GM19455 (cell line): Measurements from ENCODE around the gene EPHA2.
"Not testable (repeated sequence)": the region's sequence is repeated elsewhere in the genome, so short reads cannot be mapped to it uniquely, and the experiment has no call there.

Experiments used
- ATAC-seq: cut with Tn5 transposase; IDR thresholded peaks from one replicate; pipeline ENCODE4 v1.9.1; 2021; ENCODE audit not compliant: unreplicated experiment

Gene EPHA2

GRCh38 chr1:16155537-16156410 lies at the start of gene EPHA2:
Gene EPHA2 (minus strand): TSS chr1:16156069. CDS start chr1:16155932, 137 bp downstream.
- ATAC-seq = no peak

DNA sequence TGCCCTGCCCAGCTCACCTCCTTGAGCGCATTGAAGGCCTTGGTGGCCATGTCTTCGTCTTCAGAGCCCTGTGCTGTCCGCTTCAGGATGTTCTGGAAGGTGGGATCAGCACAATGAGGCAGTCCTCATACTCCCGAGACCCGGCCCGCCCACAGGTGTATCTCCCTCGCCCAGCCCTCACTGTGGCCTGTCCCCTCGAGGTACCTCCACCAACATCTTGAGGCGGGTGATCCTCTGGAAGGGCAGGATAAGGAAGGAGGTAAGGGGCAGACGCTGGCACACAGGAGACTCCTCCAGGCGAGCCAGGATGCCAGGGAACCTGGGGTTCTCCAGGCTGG lies 49.4 kb upstream of the EPHA2 start:
- ATAC-seq = no peak

GRCh38 chr1:16204634-16205333 lies 48.9 kb upstream of the EPHA2 start:
- ATAC-seq = no peak

- no peak for ATAC-seq
Observed at GRCh38 chr1:16204216-16204615, 48.3 kb upstream of the EPHA2 start.

- no peak for ATAC-seq
Observed at GRCh38 chr1:16203550-16203949, 47.7 kb upstream of the EPHA2 start.

DNA sequence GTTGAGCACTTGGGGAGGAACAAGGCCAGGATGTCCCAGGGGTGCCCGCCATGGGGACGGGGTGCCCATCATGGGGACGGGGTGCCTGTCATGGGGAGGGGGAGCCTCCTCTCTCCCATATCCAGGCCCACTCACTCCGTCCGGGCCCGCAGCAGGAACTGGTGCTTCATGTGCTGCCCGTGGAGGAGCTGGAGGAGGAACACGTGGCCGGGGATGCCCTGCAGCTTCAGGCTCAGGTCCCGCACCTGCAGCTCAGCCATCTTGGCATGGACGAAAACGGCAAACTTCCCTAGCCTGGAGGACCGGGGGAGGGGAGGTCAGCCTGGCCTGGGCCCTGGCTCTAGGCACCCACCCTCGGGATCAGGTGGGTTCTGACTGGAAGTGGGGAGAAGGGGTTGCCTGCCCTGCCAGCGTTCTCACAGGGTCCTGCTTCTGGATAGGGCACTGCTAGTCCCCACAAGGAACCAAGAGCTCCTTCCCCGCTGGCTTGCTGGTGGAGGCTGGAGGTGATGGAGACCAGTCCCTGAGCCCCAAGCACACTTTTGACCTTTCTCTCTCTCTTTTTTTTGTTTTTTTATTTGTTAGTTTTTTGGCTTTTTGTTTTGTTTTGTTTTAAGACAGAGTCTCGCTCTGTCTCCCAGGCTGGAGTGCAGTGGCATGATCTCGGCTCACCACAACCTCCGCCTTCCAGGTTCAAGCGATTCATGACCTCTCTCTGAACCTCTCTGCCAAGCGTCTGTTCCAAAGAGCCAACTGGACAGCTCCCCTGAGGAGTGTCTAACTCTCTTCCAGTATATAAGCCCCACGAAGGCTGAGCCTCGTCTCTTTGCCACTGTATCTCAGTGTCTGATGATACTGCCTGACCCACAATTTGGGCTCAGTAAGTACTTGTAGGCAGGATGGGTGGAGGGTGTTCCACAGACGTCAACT lies 46.7 kb upstream of the EPHA2 start:
- ATAC-seq = no peak

DNA sequence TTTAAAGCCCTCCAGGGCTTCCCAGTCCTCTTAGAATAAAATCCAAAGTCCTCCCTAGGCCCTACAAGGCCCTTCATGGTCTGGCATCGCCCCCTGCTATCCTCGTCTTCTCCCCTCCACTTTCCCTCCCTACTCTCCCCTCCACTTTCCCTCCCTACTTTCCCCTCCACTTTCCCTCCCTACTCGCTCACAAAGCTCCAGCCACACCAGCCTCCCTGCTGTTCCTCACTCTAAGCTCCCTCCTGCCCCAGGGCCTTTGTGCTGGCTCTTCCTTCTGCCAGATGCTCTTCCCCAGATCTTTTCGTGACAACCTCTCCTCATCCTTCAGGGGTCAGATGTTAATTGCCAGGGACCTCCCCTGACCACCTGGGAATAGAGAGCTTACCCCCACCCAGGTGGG lies 43.8 kb upstream of the EPHA2 start:
- ATAC-seq = no peak

DNA sequence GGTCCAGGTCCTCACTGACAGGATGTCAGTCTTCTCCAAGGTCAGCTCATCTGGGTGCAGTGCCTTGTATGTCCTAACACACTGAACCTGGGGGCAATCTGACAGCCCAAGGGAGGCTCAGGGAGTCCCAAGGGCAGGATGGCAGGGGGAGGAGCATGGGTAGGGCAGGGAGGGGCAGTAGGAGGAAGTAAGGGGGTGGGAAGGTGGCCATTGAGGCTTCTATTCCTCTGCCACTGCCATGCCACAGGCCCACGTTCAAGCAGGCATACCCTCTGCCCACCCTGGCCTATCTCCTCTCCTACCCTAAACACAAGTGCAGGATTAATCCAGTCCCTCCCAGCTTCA lies 43.3 kb upstream of the EPHA2 start:
- no peak for ATAC-seq

DNA sequence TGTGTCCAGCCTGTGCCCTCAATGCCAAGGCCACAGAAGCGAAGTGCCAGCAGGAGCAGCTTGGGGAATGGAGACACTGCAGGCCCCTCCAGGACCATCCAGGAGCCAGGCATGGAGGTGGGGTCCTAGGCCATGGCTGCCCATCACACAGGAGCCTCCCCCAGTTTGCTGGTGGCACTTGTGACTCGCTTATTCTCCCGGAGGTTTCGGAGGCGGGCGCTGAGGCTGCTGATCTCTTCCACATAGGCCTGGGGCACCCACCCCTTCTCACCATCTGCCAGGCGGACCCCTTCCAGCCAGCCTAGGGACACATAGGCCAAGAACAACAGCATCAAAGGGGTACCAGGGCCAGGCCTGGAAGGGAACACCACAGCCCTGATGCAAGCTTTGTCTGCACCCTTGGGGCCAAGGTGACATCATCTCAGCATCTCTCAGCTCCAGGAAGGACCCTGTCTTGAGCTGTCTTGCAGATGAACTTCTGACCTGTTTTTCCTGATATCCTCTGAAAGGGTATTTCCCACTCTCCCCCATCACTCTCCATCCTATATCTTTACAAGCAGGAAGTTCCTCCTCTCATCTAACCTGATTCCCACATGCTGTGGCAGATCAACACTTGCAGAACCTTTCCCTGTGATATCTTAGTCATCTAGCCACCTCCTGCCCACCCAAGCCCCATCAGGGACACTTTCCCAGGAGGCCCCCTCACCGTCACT lies 42.7 kb upstream of the EPHA2 start:
- no peak for ATAC-seq

DNA sequence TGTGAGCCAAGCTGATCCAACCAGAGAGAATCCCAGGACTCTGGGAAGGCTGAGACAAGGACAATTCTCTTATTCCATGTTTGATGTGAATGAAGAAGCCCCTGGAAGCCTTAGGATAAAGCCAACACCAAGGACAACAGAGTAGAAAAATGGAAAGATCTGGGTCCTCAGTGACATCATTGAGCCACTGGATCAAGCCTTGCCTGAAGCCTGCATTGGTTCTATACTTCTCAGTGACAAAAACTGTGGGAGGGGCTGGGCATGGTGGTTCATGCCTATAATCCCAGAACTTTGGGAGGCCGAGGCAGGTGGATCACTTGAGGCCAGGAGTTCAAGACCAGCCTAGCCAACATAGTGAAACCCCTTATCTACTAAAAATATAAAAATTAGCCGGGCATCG lies 41.0 kb upstream of the EPHA2 start:
- ATAC-seq = no peak

GRCh38 chr1:16196139-16196538 lies 40.3 kb upstream of the EPHA2 start:
- ATAC-seq = not testable (repeated sequence)

- ATAC-seq = no peak
Observed at GRCh38 chr1:16195518-16195905, 39.6 kb upstream of the EPHA2 start.

DNA sequence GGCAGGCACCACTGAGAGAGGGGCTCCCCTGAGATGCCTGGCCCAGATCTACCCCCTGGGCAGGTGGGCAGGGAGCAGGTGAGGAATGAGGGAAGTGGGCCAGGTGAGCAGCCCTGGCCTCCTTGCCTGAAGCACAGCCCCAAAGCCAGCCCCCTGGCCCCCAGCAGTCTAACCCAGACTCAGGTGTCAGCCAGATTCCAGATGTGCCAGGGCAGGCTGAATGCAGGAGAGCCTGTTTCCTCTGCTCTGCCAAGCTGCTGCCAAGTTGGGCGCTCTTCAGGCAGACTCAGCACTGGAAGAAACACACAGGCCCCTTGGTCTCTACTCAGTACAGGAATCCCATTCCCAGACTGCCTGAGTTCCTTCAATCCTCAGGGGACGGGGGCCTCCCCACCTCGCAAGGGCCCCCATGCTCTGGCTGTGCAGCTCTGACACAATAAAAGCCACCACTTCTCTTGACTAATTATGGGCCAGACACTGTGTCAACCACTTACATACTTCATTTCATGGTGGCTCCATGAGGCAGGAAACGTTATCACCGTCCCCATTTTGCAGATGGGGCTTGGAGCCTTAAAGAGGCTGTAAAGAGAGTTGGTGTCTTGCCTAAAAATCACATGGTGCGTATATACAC lies 36.2 kb upstream of the EPHA2 start:
- no peak for ATAC-seq

DNA sequence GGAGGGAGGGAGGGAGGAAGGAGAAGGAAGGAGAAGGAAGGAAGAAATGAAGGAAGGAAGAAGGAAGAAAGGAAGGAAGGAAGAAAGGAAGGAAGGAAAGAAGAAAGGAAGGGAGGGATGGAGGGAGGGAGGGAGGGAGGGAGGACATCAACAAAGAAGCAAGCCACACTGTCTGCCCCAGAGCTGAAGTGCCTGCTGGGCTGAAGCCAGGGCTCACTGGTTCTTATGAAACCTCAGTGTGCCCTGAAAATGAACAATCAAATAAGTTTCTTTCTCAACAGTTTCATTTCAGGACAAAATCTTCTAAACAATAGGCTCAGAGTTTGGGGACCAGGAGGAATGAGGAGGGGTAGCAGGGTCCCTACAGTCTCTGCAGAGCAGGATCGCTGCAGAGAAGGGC lies 35.4 kb upstream of the EPHA2 start:
- ATAC-seq = no peak

DNA sequence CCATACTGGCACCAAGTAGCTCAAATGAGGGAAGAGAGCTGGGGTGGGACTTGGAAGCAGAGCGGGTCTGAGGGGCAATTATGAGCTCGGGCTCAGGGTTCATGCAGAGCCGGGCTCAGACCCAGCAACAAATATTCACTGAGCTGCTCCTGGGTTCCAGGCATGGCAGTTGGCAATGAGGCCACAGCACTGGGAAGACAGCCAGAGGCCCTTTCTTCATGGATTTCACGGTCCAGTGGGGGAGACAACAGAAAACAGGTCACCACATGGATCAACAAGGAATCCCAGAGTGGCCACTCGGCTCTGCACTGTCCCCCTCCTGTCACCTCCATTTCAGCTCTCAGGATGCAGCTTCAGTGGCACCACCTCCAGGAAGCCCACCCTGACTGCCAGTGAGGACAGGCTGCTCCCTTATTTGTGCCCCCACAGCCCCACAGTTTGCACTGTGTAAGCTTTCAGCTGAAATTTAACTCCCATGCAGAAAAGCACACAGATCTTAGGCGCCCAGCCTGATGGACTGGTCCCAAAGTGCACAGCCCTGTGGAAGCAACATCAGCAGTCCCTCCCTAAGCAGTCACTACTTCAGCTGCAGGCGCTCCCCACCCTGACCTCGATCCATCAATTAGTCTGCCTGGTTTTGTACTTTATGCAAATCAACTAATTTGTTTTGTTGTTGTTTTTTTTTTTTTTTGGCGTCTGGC lies 34.2 kb upstream of the EPHA2 start:
- no peak for ATAC-seq

DNA sequence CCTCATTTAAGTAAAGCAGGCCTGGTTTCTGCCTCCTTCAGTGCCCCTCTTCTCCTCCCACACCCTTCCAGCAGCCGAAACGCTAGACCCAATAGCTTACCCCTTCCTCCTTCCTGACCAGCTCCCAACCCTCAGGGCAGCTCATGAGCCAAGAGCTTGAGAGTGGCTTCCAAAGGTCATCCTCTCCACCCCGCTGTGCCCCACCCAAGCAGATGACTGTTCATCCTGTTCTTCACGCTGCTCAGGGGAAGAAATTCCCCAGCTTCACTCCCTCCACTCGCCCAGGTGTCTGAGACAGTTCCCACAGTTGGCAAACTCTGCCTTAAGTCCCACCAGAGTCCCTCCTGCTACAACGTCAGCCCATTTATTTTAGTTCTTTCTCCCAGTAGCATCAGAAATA lies 33.1 kb upstream of the EPHA2 start:
- ATAC-seq = no peak

DNA sequence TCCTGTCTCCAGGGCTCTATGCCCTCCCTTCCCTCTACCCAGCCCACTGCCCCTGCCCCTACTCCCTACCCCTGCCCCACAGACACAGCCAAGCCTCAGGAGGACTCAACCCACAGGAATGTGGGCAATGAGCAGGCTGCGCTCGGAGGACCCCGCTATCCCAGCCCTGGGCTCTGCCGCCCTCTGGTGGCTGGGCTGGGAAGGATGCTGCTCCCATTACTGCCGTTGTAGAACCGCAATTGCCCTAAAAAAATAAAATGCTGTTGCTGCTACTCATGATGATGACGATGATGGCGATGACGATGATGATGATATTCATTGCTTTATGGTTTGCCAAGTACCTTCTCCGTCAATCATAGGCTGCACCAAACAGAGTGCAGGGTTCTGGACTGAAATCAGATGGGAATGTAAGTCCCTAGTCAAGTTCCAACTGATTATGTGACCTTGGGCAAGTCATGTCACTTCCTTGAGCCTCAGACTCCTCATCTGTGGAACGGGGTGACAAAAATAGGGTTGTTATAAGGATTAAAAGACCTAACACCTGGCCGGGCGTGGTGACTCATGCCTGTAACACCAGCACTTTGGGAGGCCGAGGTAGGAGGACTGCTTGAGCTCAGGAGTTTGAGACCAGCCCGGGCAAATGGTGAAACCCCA lies 32.0 kb upstream of the EPHA2 start:
- no peak for ATAC-seq

DNA sequence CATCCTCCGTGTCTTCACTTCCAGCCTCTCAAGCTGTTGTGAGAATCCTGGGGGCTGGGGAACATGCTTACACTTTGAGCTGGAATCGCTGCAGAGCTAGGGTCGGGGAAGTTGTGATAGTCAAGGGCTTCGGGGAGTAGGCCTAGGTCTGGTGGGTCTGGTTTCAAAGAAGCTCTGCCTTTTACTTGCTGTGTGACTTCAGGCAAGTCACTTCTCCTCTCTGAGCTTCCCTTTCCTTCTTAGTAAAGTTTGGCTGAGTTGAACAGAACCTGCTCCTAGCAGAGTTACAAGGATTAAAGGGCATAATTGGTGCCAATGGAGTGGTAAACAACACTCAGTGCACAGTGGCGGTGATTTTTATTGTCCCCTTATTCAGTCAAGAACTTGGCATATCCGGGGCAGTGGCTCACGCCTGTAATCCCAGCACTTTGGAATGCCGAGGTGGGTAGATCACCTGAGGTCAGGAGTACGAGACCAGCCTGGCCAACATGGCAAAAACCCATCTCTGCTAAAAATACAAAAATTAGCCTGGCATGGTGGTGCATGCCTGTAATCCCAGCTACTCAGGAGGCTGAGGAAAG lies 30.9 kb upstream of the EPHA2 start:
- no peak for ATAC-seq
